Esophagus mucosa (tissue), 1 donor: Measurements from ENCODE around the gene CGREF1. TPM values are rescaled to one million over a fixed set of nuclear protein-coding genes. Genes with fewer than 3 reads are reported as not detected.
A peak's percentile ranks its signal among the peaks of the same experiment; 100 is the strongest.
"Not testable (repeated sequence)": the region's sequence is repeated elsewhere in the genome, so short reads cannot be mapped to it uniquely, and the experiment has no call there.

ENCODE experiments used
- ATAC-seq: fragments of 200-7000 bp; cut with Tn5 transposase; one replicate; pipeline ENCODE4 v1.9.1; 2020
- total RNA-seq: library from RNA; stranded (reverse); gene quantifications from one replicate; pipeline ENCODE4 v1.2.4, GENCODE V29; 2023
- donor health status: DM: yes; HTN: yes; CAD: no.

Gene CGREF1
- total RNA-seq, 1 donor from 2014 or later: 0.96 TPM

DNA sequence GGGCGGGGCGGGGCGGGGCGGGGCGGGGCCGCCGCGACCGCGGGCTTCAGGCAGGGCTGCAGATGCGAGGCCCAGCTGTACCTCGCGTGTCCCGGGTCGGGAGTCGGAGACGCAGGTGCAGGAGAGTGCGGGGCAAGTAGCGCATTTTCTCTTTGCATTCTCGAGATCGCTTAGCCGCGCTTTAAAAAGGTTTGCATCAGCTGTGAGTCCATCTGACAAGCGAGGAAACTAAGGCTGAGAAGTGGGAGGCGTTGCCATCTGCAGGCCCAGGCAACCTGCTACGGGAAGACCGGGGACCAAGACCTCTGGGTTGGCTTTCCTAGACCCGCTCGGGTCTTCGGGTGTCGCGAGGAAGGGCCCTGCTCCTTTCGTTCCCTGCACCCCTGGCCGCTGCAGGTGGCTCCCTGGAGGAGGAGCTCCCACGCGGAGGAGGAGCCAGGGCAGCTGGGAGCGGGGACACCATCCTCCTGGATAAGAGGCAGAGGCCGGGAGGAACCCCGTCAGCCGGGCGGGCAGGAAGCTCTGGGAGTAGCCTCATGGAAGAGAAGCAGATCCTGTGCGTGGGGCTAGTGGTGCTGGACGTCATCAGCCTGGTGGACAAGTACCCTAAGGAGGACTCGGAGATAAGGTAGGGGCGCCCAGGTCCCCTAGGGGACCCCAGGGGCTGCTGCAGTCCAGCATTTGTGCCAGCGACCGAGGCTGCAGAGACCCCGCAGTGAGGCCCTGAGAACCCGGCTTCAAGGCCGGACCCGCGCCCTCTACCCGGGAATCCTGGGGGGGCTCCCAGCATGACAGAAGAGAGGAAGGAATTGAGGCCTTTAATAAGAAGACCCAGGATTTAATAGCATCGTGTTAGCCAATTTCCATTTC, 32.0 kb downstream of the CGREF1 start, which contains the start of gene KHK:
Gene KHK (plus strand): TSS at position 49 of the 870 bp plus-strand sequence. CDS start 488 bp downstream, at position 537.
- peak; percentile 16 for ATAC-seq

- peak; percentile 88 for ATAC-seq
Measured at GRCh38 chr2:27086090-27086723, 32.7 kb downstream of the CGREF1 start.

DNA sequence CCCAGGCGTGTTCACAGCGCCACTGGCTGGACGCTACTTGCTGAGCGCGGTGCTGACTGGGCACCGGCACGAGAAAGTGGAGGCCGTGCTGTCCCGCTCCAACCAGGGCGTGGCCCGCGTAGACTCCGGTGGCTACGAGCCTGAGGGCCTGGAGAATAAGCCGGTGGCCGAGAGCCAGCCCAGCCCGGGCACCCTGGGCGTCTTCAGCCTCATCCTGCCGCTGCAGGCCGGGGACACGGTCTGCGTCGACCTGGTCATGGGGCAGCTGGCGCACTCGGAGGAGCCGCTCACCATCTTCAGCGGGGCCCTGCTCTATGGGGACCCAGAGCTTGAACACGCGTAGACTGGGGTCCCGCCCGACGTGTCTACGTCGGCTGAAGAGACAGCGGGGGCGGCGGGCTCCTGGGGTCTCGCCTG, 33.2 kb downstream of the CGREF1 start:
- peak; percentile 24 for ATAC-seq

DNA sequence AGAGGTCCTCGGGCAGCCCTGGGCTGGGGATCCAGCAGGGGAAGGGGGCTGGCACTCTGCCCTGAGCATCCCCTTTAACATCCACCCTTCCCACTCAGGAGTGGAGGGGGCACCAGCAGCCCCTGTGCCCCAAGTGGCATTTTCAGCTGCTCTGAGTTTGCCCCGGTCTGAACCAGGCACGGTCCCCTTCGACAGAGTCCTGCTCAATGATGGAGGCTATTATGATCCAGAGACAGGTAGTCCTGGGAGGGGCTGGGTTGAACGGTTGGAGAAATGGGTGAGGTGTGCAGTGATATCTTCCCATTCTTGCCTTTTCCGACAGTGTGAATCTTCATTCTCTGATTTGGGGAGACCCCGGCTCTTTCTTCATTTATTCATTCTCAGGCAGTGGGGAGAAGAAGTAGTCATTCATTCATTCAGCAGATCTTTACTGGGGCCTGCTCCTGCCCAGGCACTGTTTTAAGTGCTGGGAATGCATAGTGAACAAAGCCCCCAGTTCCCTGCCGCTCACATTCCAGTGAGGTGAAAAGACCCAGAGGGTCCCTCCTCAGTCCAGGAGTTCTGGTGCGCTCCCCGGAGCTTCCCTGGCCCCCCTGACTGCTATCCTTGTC, 33.8 kb downstream of the CGREF1 start:
- ATAC-seq: no peak

- no peak for ATAC-seq
Measured at GRCh38 chr2:27084297-27085061, 34.4 kb downstream of the CGREF1 start.

GRCh38 chr2:27083410-27084296, 35.3 kb downstream of the CGREF1 start:
- ATAC-seq: no peak

DNA sequence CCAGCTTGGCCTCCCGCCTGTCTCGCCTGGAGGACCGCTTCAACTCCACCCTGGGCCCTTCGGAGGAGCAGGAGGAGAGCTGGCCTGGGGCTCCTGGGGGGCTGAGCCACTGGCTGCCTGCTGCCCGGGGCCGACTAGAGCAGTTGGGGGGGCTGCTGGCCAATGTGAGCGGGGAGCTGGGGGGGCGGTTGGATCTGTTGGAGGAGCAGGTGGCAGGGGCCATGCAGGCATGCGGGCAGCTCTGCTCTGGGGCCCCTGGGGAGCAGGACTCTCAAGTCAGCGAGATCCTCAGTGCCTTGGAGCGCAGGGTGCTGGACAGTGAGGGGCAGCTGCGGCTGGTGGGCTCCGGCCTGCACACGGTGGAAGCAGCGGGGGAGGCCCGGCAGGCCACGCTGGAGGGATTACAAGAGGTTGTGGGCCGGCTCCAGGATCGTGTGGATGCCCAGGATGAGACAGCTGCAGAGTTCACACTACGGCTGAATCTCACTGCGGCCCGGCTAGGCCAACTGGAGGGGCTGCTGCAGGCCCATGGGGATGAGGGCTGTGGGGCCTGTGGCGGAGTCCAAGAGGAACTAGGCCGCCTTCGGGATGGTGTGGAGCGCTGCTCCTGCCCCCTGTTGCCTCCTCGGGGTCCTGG, 36.0 kb downstream of the CGREF1 start:
- no peak for ATAC-seq

GRCh38 chr2:27081984-27082772, 36.8 kb downstream of the CGREF1 start:
- no peak for ATAC-seq

GRCh38 chr2:27080603-27080936, 38.4 kb downstream of the CGREF1 start:
- no peak for ATAC-seq

DNA sequence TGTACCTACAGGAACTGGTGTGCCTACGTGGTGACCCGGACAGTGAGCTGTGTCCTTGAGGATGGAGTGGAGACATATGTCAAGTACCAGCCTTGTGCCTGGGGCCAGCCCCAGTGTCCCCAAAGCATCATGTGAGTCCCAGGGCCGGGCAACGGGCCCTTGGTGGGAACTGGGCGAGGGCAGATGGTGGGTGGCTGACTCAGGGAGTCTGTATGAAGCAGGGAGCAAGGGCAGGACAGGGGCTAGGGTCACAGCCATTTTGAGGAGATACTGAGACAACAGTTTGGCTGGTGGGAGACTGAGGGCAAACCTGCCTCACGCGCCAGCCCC, 38.8 kb downstream of the CGREF1 start:
- ATAC-seq: no peak

- ATAC-seq: no peak
Measured at GRCh38 chr2:27079233-27080139, 39.4 kb downstream of the CGREF1 start.

DNA sequence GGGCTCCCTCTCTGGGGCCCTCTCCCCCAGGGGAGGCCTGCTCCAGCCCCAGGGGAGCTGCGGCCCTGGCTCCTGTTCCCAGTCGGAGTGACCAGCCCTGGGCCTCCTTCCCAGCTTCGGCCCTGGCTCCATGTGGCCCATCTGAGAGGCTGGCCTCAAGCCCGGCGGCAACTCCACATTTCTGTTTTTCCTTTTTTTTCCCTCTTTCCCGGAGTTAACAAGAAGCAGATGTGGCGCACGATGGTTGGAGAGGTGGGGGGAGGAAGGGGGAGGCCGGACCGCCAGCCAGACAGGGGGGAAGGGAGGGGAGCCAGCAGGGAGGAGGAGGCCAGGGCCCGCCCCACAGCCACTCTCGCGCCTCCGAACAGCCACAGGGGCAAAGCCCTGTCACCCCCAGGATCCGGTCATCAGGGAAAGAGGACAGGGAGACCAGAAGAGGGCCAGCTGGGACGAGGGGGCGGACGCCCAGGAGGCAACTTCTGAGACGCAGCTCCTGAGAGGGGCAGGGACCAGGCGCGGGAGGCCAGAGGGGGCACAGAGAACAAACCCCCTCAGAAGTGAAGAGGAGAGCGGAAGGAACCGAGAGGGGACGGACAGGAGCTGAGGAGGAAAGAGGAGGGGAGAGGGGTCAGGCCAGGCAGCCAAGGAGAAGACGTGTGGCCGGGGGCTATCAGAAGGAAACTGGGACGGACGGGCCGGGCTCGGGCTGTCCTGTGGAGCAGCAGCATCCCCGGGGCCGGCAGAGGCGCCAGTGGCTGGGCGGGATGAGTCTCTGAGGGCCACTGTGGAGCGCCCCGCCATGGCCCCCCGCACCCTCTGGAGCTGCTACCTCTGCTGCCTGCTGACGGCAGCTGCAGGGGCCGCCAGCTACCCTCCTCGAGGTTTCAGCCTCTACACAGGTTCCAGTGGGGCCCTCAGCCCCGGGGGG, 40.4 kb downstream of the CGREF1 start, which contains the start of gene EMILIN1:
Gene EMILIN1 (plus strand): TSS at position 349 of the 928 bp plus-strand sequence. CDS start 451 bp downstream, at position 800.
- no peak for ATAC-seq

- ATAC-seq: no peak
Measured at GRCh38 chr2:27077231-27077630, 41.7 kb downstream of the CGREF1 start.

DNA sequence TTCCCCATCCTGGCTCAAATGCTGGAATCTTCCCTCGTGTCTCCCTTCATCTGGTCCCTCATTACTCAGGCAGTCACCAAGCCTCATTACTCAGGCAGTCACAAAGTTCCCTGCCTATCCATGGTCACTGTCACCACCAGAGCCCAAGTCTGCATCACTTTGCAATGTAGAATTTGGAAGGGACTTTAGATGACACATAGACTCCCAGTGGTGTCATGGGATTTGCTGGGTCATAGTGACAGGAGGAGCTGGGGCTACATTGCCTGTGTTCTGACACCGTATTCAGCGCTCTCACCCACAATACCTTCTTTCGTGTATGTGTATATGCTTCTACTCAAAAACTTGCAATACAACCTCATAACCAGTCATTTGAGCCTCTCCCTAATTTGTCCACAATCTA, 42.6 kb downstream of the CGREF1 start:
- ATAC-seq: no peak

DNA sequence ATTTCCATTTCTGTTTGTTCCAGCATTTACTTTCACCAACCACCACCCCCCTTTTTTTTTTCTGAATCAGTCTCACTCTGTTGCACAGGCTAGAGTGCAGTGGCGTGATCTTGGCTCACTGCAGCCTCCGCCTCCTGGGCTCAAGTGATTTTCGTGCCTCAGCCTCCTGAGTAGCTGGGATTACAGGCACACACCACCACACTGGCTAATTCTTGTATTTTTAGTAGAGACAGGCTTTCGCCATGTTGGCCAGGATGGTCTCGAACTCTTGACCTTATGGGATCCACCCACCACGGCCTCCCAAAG, 43.4 kb downstream of the CGREF1 start:
- not testable (repeated sequence) for ATAC-seq

GRCh38 chr2:27074738-27075565, 44.0 kb downstream of the CGREF1 start:
- ATAC-seq: no peak

- no peak for ATAC-seq
Measured at GRCh38 chr2:27073782-27074181, 45.1 kb downstream of the CGREF1 start.
